HUES48 (cell line): Measurements from ENCODE around the gene DBN1.

ENCODE experiments used
- H3K27ac ChIP-seq: one replicate; pipeline ENCODE4 v1.7.0; 2013; ENCODE audit warnings: low read depth, low read length, inconsistent platforms
- H3K27me3 ChIP-seq: 2 replicates; pipeline ENCODE4 v1.6.1; 2013; ENCODE audit warnings: mild to moderate bottlenecking, low read length; ENCODE audit not compliant: control insufficient read depth, insufficient read depth
- H3K36me3 ChIP-seq: 2 replicates; pipeline ENCODE4 v1.6.1; 2013; ENCODE audit warnings: low read length; ENCODE audit not compliant: control insufficient read depth, insufficient read depth
- H3K4me1 ChIP-seq: 2 replicates; pipeline ENCODE4 v1.6.1; 2013; ENCODE audit warnings: mild to moderate bottlenecking, low read length; ENCODE audit not compliant: control insufficient read depth, insufficient read depth
- H3K4me3 ChIP-seq: 2 replicates; pipeline ENCODE4 v1.5.1; 2013; ENCODE audit warnings: mild to moderate bottlenecking, low read depth, low read length
- H3K9ac ChIP-seq: 2 replicates; pipeline ENCODE4 v1.6.1; 2013; ENCODE audit warnings: mild to moderate bottlenecking, low read depth, low read length, moderate library complexity
- H3K9me3 ChIP-seq: 2 replicates; pipeline ENCODE4 v1.6.1; 2013; ENCODE audit warnings: low read length; ENCODE audit not compliant: control insufficient read depth, insufficient read depth

Gene DBN1

GRCh38 chr5:177458912-177459350 lies 14.5 kb downstream of the DBN1 start:
- Histone ChIP-seq H3K9ac (no peak overlapping the region), H3K9me3 (no peaks in the 10 kb centered on the region), H3K27me3 (peaks cover 2% of the 10 kb centered on the region), H3K4me1 (peaks cover 11% of the 10 kb centered on the region), H3K4me3 (no peak overlapping the region), H3K27ac (no peak overlapping the region), H3K36me3 (peaks cover 61% of the 10 kb centered on the region)

DNA sequence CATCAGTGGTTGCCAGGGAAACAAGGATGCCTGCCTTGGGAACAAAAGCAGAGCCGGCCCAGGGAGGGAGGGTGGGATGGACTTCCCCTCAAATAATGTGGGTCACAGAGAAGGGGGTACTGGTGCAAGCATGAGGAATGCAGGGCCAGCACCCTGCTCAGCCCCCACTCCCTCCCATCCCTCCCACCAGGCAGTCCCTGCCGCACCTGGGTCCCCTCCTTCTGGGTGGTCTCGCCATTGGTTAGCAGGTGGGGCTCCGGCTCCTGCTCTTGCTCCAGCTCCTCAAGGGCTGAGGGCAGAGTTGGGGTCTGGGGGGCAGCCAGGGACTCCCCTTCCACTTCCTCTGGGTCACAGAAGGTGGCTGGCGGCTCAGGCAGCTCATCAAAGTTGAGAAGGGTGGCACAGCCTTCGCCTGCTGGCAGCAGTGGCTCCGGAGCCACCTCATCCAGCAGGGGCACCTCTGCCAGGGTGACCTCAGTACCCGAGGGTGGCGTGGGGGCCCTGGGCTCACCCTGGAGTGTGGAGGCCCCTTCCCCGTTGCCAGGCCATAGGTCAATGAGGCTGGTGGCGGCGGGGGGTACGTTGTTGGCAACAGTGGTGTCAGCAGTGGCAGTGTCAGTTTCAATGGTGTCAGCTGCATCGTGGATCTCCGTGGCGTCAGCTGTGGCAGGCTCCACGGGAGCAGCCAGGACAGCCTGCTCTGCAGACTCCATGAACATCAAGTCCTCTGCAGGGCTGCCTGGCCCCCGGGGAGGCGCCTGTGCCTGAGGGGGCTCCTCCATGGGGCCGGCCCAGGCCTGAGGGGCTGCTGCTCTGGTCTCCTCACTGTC lies 15.4 kb downstream of the DBN1 start:
- Histone ChIP-seq H3K9me3 (no peaks in the 10 kb centered on the region), H3K27ac (peak overlapping the region; percentile 56), H3K9ac (no peak overlapping the region), H3K4me1 (peaks cover 17% of the 10 kb centered on the region), H3K36me3 (peaks cover 53% of the 10 kb centered on the region), H3K4me3 (no peak overlapping the region), H3K27me3 (peaks cover 10% of the 10 kb centered on the region)

DNA sequence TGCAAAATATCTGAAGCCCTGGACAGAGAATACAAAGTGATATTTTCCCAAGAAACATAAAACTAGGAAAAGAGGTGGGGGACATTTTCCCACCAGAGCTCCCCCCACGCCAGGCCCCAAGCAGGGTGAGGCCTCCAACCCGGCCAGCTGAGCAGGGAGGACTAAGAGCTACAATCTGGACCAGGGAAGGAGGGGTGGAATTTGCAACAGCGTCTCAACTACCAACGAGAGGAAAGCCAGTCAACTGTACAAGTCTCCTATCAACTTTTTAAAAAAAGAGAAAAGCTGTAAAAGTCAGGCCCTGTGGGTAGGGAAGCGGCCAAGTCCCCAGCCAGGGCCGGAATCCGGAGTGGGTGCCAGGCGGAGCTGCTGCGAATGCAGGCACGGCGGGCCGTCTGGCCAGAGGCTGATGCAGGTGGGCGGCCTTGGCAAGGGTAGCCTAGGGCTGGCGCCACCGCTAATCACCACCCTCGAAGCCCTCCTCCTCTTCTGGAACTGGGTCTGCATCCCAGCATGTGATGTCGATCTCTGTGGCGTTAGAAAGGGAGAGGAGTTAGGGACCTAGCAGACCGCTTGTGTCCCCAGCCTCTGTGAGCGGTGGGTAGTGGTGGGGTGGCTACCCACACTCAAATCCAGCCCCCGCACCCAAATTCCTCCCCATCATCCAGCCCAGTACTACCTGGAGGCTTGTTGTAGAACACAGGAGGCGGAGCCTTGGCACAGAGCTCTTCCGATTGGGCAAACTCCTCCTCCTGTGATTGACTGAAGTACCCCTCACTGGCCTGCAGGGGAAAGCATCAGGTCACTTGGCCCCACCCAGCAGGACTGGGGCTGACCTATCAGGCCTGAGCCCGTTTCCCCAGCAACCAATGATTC lies 16.2 kb downstream of the DBN1 start:
- Histone ChIP-seq H3K4me1 (peaks cover 21% of the 10 kb centered on the region), H3K9me3 (no peaks in the 10 kb centered on the region), H3K4me3 (no peak overlapping the region), H3K36me3 (peaks cover 47% of the 10 kb centered on the region), H3K27me3 (peaks cover 12% of the 10 kb centered on the region), H3K27ac (peak overlapping the region; percentile 60), H3K9ac (no peak overlapping the region)

GRCh38 chr5:177456591-177456964 lies 16.9 kb downstream of the DBN1 start:
- Histone ChIP-seq H3K9me3 (no peaks in the 10 kb centered on the region), H3K4me3 (no peak overlapping the region), H3K27me3 (peaks cover 12% of the 10 kb centered on the region), H3K27ac (peak overlapping the region; percentile 60), H3K4me1 (peaks cover 21% of the 10 kb centered on the region), H3K36me3 (peaks cover 44% of the 10 kb centered on the region), H3K9ac (no peak overlapping the region)

- peaks cover 21% of the 10 kb centered on the region for H3K4me1 ChIP-seq
- peaks cover 14% of the 10 kb centered on the region for H3K27me3 ChIP-seq
- H3K9me3 ChIP-seq, result no peaks in the 10 kb centered on the region
- peak overlapping the region; percentile 70 for H3K9ac ChIP-seq
- H3K36me3 ChIP-seq, result peaks cover 40% of the 10 kb centered on the region
- H3K4me3 ChIP-seq, result peak overlapping the region; percentile 74
- H3K27ac ChIP-seq, result peak overlapping the region; percentile 92
Observed at GRCh38 chr5:177455661-177456590, 17.5 kb downstream of the DBN1 start.

DNA sequence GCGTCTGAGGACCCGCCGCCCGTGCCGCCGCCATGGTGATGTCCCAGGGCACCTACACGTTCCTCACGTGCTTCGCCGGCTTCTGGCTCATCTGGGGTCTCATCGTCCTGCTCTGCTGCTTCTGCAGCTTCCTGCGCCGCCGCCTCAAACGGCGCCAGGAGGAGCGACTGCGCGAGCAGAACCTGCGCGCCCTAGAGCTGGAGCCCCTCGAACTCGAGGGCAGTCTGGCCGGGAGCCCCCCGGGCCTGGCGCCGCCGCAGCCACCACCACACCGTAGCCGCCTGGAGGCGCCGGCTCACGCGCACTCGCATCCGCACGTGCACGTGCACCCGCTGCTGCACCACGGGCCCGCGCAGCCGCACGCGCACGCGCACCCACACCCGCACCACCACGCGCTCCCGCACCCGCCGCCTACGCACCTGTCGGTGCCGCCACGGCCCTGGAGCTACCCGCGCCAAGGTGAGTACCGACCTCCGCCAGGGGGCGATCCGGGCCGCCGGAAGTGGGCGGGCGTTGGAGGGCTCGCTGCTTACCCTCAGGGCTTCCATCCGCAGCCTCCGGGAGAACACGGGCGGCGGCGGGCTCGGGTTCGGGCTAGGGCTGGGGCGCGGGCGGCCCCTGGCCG lies 18.3 kb downstream of the DBN1 start:
- peak overlapping the region; percentile 74 for H3K4me3 ChIP-seq
- H3K36me3 ChIP-seq, result peaks cover 32% of the 10 kb centered on the region
- H3K27me3 ChIP-seq, result peaks cover 17% of the 10 kb centered on the region
- H3K27ac ChIP-seq, result peak overlapping the region; percentile 92
- no peaks in the 10 kb centered on the region for H3K9me3 ChIP-seq
- peak overlapping the region; percentile 76 for H3K9ac ChIP-seq
- peaks cover 21% of the 10 kb centered on the region for H3K4me1 ChIP-seq

DNA sequence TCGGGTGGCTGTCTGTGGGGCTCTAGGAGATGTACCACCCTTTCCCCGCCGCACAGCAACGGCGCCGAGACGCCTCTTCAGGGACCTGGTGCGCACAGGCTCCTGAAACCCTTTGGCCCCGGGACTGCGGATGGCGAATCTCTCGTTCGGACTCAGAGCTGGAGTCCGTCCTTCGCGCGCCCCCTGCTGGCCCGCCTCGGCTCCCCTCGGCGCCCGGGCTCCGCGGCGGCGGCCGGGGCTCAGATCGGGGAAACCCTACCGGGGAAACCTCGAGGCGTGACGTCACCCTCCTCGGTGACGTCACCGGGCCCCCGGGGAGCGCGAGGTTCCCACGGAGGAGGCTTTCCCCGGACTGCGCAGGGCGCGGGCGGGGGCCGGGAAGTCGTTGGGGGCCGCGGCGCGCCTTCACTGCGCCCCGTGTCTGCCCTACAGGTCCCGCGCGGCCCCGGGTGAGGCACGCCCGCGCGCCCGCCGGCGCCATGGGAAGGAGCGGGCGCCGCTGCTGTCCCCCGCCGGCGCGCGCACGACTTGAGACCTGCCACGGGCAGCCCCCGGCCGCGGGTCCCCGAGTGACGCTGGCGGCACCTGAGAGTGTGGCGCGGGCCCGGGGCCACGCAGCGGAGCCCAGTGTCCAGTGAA lies 18.9 kb downstream of the DBN1 start:
- Histone ChIP-seq H3K9ac (peak overlapping the region; percentile 76), H3K4me3 (peak overlapping the region; percentile 74), H3K27me3 (peaks cover 17% of the 10 kb centered on the region), H3K4me1 (peaks cover 21% of the 10 kb centered on the region), H3K9me3 (no peaks in the 10 kb centered on the region), H3K36me3 (peaks cover 26% of the 10 kb centered on the region), H3K27ac (peak overlapping the region; percentile 92)

DNA sequence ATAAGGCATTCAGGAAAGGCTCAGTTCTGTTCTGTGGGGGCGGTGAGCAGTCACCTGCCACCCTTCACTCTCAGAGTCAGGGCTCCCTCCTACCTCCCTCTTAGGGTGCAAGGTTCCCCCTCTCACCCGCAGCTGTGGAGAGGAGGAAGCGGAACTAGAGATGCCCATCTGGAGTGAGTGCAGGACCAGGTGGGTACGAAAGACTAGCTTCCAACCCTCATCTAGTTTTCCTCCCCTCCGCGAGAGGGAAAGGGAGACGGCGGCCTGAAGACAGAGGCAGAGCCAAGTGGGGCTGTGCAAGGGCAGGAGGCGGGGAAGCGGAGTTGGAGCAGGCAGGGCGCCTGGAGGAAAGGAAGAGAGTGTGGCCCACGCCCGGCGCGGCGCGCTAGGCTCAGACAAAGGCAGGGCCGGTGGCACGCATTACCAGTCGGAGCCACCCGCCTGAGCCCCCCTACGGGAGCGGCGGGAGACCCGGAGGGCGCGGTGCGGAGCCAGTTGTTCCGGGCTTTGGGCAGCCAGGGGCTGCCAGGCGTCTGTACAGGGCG lies 19.5 kb downstream of the DBN1 start:
- Histone ChIP-seq H3K9me3 (no peaks in the 10 kb centered on the region), H3K4me1 (peaks cover 21% of the 10 kb centered on the region), H3K27me3 (peaks cover 17% of the 10 kb centered on the region), H3K9ac (peak overlapping the region; percentile 54), H3K4me3 (peak overlapping the region; percentile 74), H3K36me3 (peaks cover 20% of the 10 kb centered on the region), H3K27ac (peak overlapping the region; percentile 92)

DNA sequence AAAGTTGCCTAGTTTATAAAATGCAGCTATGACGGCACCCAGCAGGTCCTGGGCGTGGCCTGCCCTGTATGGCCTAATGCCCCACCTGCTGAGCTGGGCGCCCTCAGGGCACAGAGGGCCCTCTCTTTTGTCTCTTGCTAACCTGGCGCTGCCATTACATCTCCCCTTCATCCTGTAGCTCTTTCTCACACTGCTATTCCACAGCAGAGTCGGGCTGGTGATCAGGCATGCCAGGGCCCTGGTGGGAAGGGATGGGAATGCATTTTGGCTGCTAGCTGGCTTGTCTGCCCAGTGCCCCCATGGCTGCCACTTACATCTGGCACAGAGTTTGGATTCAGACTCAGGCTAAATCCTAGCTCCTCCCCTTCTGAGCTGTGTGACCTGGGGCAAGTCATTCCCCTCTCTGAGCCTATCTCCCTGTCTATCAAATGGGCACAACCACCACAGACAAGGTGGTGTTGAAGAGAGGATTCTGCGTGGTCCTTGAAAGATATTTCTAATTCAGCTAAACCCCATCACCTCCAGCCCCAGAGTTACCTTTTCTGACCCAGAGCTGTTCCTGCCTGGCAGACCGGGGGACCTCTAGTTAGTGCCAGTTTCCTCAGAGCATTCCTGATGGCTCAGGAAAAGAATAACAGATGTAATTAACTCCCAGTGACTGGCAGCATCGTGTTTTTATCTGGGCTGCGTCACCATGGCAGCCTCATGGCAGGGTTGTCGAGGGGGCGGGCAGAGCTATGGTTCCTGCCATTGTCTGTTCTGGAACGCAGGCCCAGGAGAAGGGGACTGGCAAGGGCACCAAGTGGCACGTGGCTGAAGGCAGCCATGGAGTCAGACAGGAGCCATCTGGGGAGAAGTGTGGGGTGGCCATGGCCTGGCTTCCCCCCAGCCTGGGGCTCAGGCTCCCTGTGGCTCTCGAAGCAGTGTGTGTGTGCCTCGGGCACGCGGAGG lies 20.5 kb downstream of the DBN1 start:
- Histone ChIP-seq H3K4me1 (peaks cover 28% of the 10 kb centered on the region), H3K4me3 (no peak overlapping the region), H3K27me3 (peaks cover 17% of the 10 kb centered on the region)

More for the DNA sequence above, 20.5 kb downstream of the DBN1 start:
- peaks cover 10% of the 10 kb centered on the region for H3K36me3 ChIP-seq
- H3K9me3 ChIP-seq, result no peaks in the 10 kb centered on the region
- H3K27ac ChIP-seq, result no peak overlapping the region
- H3K9ac ChIP-seq, result no peak overlapping the region
